ENCODE measurements around the gene NCOA4.

Gene NCOA4

DNA sequence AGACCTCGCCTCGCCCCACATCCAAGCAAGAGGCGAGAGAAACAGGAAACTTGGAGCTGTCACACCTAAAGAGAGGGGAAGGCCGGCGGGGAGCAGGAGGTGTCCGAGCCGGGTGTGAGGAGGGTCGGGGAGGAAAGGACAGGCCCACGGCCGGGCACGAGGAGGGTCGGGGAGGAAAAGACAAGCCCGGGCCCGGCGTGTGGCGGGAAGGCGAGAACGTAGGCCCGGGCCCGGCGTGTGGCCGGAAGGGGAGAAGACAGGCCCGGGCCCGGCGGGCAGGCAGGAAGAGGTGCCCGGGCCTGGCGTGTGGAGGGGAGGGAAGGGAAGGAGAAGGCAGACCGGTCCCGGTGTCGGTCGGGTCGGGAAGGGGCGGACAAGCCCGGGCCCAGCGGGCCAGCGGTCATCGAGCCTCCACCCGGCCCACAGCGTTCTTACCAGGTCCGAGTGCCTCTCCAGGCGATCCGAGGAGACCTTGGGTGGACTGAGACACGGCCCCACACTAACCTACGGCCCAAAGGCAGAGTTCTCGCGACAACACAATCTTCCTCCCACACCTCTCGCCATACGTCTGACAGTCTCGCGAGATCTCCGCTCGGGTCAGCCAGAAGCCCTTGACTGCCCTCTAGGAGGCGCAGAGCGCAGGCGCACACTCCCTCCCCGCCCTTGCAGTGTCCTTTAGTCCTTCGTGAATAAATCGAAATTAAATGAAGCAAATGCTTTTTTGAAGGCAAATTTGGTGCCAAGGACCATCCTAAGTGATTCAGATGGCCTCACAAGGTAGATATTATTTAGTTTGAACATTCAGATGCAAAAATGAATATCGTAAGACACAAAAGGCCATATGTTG is at the start of gene NCOA4:
Gene NCOA4 (minus strand): TSS at position 533 of the 847 bp plus-strand sequence. CDS start 13,943 bp downstream, outside the sequence.
- TF ChIP-seq, protein P1, sequence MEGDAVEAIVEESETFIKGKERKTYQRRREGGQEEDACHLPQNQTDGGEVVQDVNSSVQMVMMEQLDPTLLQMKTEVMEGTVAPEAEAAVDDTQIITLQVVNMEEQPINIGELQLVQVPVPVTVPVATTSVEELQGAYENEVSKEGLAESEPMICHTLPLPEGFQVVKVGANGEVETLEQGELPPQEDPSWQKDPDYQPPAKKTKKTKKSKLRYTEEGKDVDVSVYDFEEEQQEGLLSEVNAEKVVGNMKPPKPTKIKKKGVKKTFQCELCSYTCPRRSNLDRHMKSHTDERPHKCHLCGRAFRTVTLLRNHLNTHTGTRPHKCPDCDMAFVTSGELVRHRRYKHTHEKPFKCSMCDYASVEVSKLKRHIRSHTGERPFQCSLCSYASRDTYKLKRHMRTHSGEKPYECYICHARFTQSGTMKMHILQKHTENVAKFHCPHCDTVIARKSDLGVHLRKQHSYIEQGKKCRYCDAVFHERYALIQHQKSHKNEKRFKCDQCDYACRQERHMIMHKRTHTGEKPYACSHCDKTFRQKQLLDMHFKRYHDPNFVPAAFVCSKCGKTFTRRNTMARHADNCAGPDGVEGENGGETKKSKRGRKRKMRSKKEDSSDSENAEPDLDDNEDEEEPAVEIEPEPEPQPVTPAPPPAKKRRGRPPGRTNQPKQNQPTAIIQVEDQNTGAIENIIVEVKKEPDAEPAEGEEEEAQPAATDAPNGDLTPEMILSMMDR (IDR thresholded peaks at IDR 0.05; ENCODE audit: low read depth, low read length), result peak; percentile 82
- peak; percentile 99 for DNase-seq (ENCODE audit: low read depth in 2 of 2)
- peak within 1 kb of the TSS; percentile 79 to 80 for H3K4me3 ChIP-seq (replicated peaks in 1 of 2; ENCODE audit: low read depth in 2 of 2, low read length in 2 of 2)

DNA sequence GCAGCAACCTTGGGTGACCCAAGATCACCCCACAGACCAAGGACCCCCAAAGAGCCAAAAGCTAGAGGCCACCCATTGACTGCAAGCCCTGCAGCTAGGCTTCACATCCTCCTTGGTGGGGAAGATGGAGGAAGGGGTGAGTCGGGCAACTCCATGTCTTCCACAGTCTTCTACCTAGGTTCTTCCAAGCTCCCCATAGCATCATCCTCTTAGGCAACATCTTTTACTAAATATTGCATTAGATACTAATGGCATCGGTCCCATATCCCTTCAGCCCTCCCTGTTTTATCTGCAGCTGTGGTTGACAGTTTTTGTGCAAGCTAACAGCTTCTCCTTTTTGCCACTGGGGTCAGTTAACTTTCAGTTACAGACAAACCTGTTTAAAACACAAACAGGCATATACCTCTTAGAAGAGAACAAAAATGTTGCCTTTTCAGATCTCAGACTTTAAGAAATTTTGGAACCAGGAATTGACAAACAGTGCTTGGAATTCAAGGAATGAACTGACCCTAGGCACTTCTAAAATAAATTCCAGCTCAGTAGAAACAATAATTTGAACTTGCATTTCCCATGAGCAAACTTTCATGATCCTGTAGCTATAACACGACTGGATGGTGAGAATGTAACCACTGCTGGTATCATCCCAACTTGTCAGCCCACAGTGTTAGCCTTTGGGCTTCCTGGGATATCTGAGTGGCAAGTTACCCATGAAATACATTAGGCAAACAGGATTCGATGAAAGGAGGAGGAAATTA is 49.6 kb upstream of the NCOA4 start:
- DNase-seq (ENCODE audit: low read depth in 2 of 2), result peak in 1 of 2 donors; percentile 23

DNA sequence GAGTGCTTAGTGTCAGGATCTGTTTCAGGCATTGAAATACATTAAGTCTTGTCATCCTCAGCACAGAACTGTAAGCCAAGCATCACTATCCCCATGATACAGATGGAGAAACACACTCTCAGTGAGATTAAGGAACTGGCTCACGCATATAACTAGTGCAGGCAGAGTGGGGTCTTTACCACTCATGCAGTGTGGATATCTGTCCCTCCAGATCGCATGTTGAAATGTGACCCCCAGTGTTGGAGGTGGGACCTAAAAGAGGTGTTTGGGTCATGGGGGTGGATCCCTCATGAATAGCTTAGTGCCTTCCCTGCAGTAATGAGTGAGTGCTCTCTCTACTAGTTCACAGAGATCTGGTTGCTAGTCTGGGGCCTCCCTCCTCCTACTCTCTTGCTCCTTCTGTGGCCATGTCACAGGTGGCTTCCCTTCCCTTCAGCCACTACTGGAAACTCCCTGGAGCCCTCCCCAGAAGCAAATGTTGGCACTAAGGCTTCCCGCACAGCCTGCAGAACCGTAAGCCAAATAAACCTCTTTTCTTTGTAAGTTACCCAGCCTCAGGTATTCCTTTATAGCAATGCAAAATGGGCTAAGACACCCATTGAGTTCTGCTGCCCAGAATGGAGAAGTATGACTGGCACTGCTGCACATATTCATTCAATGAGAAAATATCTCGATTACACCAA is 47.4 kb upstream of the NCOA4 start:
- H3K4me3 ChIP-seq (replicated peaks in 1 of 2; ENCODE audit: low read depth in 2 of 2, low read length in 2 of 2), result no peak overlapping the region
- DNase-seq (ENCODE audit: low read depth in 2 of 2), result no peak
- TF ChIP-seq, protein P1 (IDR thresholded peaks at IDR 0.05; ENCODE audit: low read depth, low read length), result no peak

More for the DNA sequence above, 49.6 kb upstream of the NCOA4 start:
- TF ChIP-seq, protein P1 (IDR thresholded peaks at IDR 0.05; ENCODE audit: low read depth, low read length), result no peak
- H3K4me3 ChIP-seq (replicated peaks in 1 of 2; ENCODE audit: low read depth in 2 of 2, low read length in 2 of 2), result no peak overlapping the region

DNA sequence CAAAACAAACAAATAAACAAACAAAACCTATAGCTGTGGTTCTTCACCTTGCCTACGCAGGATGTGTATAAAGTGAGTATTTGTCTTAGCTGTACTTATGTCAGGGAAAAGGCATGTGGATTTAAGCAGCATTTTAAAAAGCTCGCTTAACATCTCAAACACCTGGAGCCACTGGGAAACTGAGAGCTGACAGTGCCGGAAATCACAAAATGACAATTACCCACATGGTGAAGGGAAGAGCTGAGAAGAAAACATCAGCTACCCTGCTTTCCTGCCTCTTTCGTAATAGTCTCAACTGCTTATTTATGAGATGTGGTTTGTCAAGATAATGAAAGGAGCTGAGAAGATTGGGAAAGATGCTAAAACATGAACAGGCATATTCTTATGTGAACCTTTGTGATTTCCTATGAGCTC is 46.7 kb upstream of the NCOA4 start:
- DNase-seq (ENCODE audit: low read depth in 2 of 2), result peak in 1 of 2 donors; percentile 22
- no peak overlapping the region for H3K4me3 ChIP-seq (replicated peaks in 1 of 2; ENCODE audit: low read depth in 2 of 2, low read length in 2 of 2)
- TF ChIP-seq, protein P1 (IDR thresholded peaks at IDR 0.05; ENCODE audit: low read depth, low read length), result no peak

DNA sequence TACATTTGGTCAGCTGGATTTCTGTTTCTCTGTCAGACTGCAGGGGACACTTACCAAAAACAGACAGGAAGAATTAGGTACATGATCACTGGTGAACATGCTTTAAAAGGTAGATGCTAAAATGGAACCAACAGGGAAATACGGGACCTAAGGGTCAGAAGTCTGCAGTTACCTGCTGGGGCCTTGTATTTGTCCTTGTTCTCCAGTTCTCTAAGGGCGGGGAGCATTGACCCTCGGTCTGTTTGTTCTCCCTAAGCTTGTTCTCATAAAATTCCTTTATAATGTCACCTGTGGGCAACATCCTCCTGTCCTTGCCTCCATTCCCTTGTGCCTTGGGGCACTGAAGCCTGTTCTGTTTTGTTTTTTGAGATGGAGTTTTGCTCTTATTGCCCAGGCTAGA is 45.4 kb upstream of the NCOA4 start:
- no peak overlapping the region for H3K4me3 ChIP-seq (replicated peaks in 1 of 2; ENCODE audit: low read depth in 2 of 2, low read length in 2 of 2)
- TF ChIP-seq, protein P1 (IDR thresholded peaks at IDR 0.05; ENCODE audit: low read depth, low read length), result no peak

DNA sequence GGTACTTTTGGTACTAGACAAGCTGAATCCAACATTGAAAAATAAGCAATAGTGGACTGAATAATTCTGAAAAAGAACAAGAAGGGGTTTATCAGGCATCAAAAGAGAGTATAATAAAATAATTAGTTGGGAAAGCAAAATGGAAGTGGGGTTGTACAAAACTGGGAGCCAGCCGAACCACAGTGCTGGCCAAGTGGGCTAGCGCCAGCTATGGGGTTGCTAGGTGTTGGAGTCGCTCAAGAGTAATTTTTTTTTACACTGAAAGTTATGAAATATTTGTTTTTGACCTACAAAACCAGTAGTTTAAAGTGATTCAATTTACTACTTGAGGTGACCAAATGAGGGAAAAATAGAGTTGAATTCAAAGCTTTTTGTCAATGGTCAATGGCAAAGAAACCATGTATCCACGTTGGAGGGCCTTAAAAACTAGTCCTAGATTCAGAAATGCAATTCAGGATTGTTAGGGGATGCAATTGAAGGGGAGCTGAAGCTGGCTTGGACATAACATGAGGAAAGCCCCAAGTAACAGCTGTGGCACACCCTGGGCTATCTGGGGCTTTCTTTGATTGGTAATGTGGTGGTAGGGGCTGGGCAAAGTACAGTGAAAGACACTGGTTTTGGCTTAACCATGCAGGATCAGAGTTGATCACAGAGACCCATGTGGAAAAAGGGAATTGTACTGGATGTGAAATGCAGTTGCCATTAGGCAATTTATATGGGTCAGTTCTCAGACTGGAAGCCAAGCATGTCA is 43.9 kb upstream of the NCOA4 start:
- DNase-seq (ENCODE audit: low read depth in 2 of 2), result no peak
- H3K4me3 ChIP-seq (replicated peaks in 1 of 2; ENCODE audit: low read depth in 2 of 2, low read length in 2 of 2), result no peak overlapping the region
- TF ChIP-seq, protein P1 (IDR thresholded peaks at IDR 0.05; ENCODE audit: low read depth, low read length), result no peak

More for the DNA sequence above, 45.4 kb upstream of the NCOA4 start:
- DNase-seq (ENCODE audit: low read depth in 2 of 2), result no peak

All from cardiac fibroblast (primary cell).